Endometrium (tissue), 2 donors: ENCODE measurements around the gene PTPRD.

ENCODE experiments used
- FAIRE-seq: peaks from 2 replicates; lab custom pipeline; 2012; peaks lifted over from hg19 to GRCh38; lab: Jason Lieb, UNC
- donor health status: control.
- donor health status: control.

Gene PTPRD

DNA sequence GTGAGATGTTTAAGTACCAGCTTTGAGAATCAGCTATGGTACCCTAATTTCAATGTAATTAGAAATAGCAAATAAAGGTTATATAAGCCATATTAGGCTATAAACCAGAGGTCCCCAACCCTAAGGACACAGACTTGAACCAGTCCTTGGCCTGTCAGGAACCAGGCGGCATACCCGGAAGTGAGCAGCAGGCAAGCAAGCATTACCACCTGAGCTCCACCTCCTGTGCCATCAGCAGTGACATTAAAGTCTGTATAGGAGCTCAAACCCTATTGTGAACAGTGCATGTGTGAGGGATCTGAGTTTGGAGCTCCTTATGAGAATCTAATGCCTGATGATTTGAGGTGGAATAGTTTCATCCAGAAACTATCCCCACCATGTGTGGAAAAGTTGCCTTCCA lies 1009.5 kb downstream of the PTPRD start:
- no peak for FAIRE-seq

DNA sequence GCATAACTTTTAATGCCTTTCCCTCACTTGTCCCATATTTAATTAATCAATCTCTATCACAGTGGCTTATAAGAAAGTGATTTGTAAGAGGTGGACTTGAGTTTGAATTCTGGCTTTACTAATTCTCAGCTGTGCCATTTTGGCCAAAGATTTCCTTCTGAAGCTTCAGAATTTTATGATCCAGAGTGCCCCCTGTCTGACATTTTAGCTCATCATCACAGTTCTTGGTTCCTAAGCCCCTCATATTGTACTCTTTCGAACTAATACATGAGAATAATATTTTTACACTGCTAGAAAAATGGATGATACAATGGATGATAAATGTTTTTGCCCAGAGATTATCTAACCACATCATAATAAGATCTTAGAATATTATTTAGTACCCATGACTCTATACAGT lies 1014.1 kb downstream of the PTPRD start:
- no peak for FAIRE-seq

- FAIRE-seq: no peak
These were observed 1020.7 kb downstream of the PTPRD start for GRCh38 chr9:9592104-9592503.

DNA sequence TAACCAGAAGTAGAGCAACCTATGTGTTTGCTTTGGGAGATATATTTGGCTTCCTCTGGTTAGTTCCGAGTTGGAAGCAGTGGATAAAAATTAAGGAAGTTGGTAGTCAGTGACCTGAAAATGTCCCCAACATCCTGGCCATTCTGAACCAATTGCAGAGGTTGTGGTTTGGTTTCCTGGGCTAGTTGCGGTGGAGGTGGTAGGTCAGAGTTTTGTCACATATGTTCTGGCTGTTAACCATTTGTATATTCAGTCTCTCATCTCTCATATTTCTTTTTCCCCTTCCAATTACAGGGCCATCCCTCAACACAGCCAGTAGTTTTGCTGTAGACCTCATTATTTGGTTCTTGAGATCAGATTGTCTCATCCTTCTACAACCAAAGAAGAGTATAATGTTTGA lies 1026.9 kb downstream of the PTPRD start:
- FAIRE-seq: no peak

- FAIRE-seq: no peak
These were observed 1038.7 kb downstream of the PTPRD start for GRCh38 chr9:9574080-9574479.

DNA sequence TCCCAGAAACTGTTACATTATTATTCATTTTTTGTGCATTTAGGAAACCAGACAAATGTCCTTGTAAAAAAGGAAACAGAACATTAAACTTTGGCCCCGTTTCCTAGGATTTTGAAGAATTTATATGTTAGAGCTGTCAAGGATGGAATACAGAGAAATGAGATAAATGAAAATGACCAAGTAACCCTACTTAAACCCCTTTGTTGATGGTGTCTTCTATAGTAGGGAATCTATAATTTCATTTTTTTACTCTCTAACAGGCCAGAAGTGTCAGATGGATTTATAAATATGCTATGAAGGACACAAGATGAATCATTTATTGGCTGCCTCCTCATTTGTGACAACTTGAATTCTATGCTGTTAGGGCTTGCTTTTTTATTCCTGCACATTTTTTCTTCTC lies 1047.1 kb downstream of the PTPRD start:
- no peak for FAIRE-seq

DNA sequence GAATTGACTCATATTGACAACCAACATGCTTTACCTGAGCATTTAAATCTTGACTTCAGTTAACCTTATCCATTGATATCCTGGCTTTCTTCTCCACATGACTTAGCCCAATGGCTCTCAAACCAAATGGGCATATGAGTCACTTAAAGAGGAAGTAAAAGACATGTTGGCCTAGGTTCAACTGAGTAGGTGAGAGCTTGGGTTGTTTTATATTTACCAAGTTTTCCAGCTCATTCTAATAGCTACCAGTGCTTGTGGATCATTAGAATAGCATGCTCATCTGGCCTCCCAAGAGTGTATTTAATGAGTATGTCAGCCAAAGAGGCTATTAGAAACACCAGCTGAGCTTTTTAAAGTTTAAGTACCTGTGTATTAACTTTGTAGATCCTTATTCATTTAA lies 1049.0 kb downstream of the PTPRD start:
- FAIRE-seq: no peak

- no peak for FAIRE-seq
These were observed 1052.3 kb downstream of the PTPRD start for GRCh38 chr9:9560382-9561035.

DNA sequence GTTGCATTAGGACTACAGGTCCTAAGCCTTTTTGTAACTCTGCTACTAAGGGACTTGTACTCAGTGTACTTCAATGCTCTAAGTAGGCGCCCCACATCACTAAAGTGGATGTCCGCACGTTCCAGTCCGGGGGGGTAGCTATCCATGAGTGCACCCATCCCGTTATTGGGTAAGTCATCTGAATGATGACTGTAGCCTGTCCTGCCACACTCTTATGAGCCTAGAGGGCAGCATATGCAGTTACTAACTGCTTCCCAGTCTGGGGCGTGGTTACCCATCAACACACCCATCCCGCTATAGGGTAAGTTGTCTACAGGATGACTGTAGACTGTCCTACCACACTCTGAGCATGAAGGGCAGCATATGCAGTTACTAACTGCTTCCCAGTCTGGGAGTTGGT lies 1053.9 kb downstream of the PTPRD start:
- no peak for FAIRE-seq

- FAIRE-seq: no peak
These were observed 1054.9 kb downstream of the PTPRD start for GRCh38 chr9:9557804-9558334.

DNA sequence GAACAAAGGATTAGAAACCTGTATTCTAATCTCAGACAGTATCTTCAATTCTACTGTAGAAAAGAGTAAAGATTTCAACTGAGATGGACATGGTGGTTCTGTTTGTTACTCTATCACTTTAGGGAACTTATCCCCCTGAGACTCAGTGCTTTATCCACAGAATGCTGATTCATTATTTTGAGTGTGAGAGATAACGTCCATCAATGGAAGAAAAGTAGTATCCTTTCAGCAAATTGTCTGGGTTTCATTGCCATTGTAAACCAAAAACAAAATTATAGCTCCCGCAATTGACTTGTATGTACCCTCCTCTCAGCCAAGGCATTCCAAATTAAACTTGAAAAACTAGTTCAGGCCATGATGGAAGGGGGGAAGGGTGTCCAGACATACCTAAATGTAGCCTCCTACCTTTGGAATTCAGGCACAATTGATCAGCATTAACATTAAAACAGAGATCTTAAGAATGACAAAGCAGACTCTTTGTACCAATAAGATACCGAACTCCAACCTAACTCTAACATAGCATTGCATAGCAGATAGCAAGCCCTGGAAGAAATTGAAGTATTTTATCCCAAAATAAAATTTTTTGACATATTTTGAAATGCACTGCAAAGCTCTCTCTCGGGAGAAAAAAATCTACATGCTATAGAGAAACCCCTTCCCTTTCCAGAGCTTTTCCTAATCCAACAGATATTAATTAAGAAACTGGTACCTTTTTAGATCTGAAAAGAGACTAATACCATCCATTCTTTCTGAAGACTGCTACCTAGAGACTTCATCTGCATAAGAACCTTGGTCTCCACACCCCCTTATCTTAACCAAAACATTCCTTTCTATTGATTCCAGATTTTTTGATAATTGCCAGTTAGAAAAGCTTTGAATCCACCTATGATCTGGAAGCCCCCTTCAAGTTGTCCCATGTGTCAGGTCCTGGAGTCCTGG lies 1055.7 kb downstream of the PTPRD start:
- no peak for FAIRE-seq

GRCh38 chr9:9552665-9553064 lies 1060.1 kb downstream of the PTPRD start:
- no peak for FAIRE-seq

DNA sequence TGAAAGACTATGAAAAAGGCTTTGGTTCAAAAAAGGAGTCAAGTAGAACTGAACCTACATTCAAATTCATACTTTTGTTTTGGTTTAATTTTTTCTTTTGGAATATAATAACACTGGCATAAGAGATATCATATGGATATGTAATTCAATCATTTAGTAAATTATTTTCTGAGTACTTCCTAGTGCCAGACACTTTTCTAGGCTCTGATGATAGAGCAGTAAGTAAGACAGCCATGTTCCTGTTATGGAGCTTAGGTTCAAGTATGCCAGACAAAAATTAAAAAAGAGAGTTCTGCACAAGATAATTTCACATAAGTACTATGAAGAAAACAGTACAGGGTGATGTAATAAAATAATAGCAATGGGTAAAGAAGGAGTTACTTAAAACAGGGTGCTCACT lies 1074.0 kb downstream of the PTPRD start:
- no peak for FAIRE-seq

- FAIRE-seq: no peak
These were observed 1074.4 kb downstream of the PTPRD start for GRCh38 chr9:9538356-9538755.

GRCh38 chr9:9536523-9536922 lies 1076.3 kb downstream of the PTPRD start:
- FAIRE-seq: no peak

- FAIRE-seq: no peak
These were observed 1089.2 kb downstream of the PTPRD start for GRCh38 chr9:9523476-9524139.

GRCh38 chr9:9522406-9522805 lies 1090.4 kb downstream of the PTPRD start:
- FAIRE-seq: no peak

DNA sequence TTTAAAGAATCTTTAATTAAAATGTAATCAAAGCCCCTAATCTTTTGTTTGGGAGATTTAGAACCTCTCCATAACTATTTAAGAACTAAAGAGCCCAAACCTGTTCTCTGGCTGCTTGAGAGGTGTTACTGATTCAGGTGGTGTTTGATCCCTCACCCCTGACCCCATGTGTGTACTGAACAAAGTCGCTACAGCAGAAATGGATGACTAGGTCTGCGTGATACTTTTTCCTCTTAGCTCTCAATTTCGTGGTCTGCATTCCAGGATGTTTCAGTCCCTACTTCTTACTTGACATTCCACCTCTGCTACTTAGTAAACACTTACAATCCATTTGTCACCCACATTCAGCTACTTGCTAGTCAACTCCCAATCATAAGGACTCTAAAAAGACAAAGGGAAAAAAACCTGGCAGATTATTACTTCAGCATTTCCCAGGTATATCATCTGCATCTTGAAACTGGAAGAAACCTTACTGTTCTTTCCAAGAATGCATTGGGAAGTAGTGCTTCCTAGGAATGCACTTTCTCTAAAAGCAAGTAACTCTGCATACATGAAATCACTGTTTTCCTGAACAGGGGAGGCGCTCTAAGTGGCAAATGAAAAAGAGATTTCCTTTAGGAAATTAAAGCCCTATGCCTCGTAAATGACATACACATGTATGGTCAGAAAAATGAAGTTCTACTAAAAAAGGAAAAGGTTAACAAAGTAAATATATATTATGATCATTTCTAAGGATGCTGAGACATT lies 1091.6 kb downstream of the PTPRD start:
- no peak for FAIRE-seq

DNA sequence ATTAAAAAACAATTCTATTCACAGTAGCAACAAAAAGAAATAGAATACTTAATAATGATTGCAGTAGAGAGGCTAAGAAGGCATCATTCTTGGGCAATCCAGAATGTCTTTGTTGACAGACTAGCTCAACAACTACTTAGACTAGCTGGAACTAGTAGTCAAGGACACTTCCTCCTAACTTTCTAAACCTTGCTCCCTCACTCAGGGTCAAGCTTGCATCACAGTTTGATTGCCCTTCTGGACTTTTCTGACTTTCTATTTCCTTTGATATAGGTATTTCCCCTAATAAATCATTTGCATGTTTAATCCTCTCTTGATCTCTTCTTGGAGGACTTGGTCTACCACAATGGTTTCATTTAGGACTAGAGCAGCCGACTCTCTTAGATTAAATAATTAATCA lies 1107.9 kb downstream of the PTPRD start:
- FAIRE-seq: no peak

- FAIRE-seq: no peak
These were observed 1113.3 kb downstream of the PTPRD start for GRCh38 chr9:9499546-9499945.

GRCh38 chr9:9498846-9499245 lies 1114.0 kb downstream of the PTPRD start:
- FAIRE-seq: no peak

DNA sequence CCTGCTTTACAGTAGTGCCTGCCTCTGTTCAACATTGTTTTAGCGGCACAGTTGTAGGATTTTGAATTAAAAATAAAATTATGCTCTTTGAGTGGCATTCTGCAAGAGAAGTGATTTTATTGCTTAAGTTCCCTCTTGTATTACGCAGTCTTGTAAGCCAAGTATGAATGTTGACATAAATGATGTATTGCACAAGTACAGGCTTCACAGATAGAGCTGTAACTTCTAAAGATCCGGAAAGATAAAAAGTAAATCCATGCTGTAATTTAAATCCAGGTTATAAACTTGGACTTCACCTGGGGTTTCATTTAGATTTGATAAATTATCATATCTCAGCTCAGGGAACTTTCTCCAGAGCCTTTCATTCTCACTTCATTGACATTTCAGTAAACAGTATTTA lies 1114.7 kb downstream of the PTPRD start:
- FAIRE-seq: no peak
